Inferior parietal cortex (tissue), 1 donor: ENCODE data around the gene SPATA13.

ENCODE experiments used
- DNase-seq: peaks from one replicate; pipeline ENCODE4 v3.0.0-alpha.2; 2016; ENCODE audit errors: extremely low spot score

SPATA13 gene

GRCh38 chr13:24277761-24278160 is 117.2 kb downstream of the SPATA13 start:
- DNase-seq = no peak

GRCh38 chr13:24279327-24280110 is 119.0 kb downstream of the SPATA13 start:
- no peak for DNase-seq

GRCh38 chr13:24280720-24281119 is 120.2 kb downstream of the SPATA13 start:
- no peak for DNase-seq

GRCh38 chr13:24281188-24282008 is 120.9 kb downstream of the SPATA13 start:
- DNase-seq = no peak

- DNase-seq = no peak
Measured at GRCh38 chr13:24282256-24282655, 121.7 kb downstream of the SPATA13 start.

- no peak for DNase-seq
Measured at GRCh38 chr13:24284889-24285565, 124.5 kb downstream of the SPATA13 start.

- no peak for DNase-seq
Measured at GRCh38 chr13:24286624-24287023, 126.1 kb downstream of the SPATA13 start.

- DNase-seq = no peak
Measured at GRCh38 chr13:24287748-24288287, 127.3 kb downstream of the SPATA13 start.

GRCh38 chr13:24288870-24289269 is 128.3 kb downstream of the SPATA13 start:
- DNase-seq = no peak

- DNase-seq = no peak
Measured at GRCh38 chr13:24290280-24290932, 129.9 kb downstream of the SPATA13 start.

GRCh38 chr13:24292481-24292880 is 132.0 kb downstream of the SPATA13 start:
- DNase-seq = no peak

GRCh38 chr13:24293746-24294145 is 133.2 kb downstream of the SPATA13 start:
- DNase-seq = no peak

- DNase-seq = no peak
Measured at GRCh38 chr13:24299488-24300114, 139.1 kb downstream of the SPATA13 start.

GRCh38 chr13:24301434-24301833 is 140.9 kb downstream of the SPATA13 start:
- DNase-seq = no peak

GRCh38 chr13:24301911-24302310 is 141.4 kb downstream of the SPATA13 start:
- no peak for DNase-seq

- DNase-seq = no peak
Measured at GRCh38 chr13:24304620-24305019, 144.1 kb downstream of the SPATA13 start.

GRCh38 chr13:24306632-24307031 is 146.1 kb downstream of the SPATA13 start:
- no peak for DNase-seq

GRCh38 chr13:24307211-24308067 is 146.9 kb downstream of the SPATA13 start:
- DNase-seq = no peak

- DNase-seq = no peak
Measured at GRCh38 chr13:24308068-24308445, 147.5 kb downstream of the SPATA13 start.

GRCh38 chr13:24308488-24309020 is 148.0 kb downstream of the SPATA13 start:
- DNase-seq = no peak
